Measurements from ENCODE around the gene CTNNA1. TPM values are rescaled to one million over a fixed set of nuclear protein-coding genes. Genes with fewer than 3 reads are reported as not detected.

The CTNNA1 gene
- total RNA-seq, 3 donors from 2014 or later, result 347 to 457 (median 380) TPM

- Histone ChIP-seq H3K4me1 (ENCODE audit: low read depth) (no peaks in the 10 kb centered on the region), H3K9me3 (no peaks in the 10 kb centered on the region), H3K36me3 (ENCODE audit: low read depth) (peaks cover 4% of the 10 kb centered on the region), H3K4me3 (no peak overlapping the region)
- intact Hi-C loops (cut with DNase I, micrococcal nuclease), result no loop called here
- ATAC-seq (no peak), DNase-seq (no peak)
- TF ChIP-seq CTCF (IDR thresholded peaks at IDR 0.05), result no peak
Observed at GRCh38 chr5:138905541-138905940, 152.3 kb downstream of the CTNNA1 start.

- peaks cover 4% of the 10 kb centered on the region for H3K36me3 ChIP-seq (ENCODE audit: low read depth)
- no peak overlapping the region for H3K4me3 ChIP-seq
- no peak for DNase-seq
- no peaks in the 10 kb centered on the region for H3K4me1 ChIP-seq (ENCODE audit: low read depth)
- no peak for TF ChIP-seq CTCF (IDR thresholded peaks at IDR 0.05)
- intact Hi-C loops (cut with DNase I, micrococcal nuclease), result no loop called here
- no peak for ATAC-seq
- H3K9me3 ChIP-seq, result no peaks in the 10 kb centered on the region
Observed at GRCh38 chr5:138909734-138910133, 156.5 kb downstream of the CTNNA1 start.

- intact Hi-C loops (cut with DNase I, micrococcal nuclease), result no loop called here
- no peak for ATAC-seq
- DNase-seq, result no peak
- Histone ChIP-seq H3K36me3 (ENCODE audit: low read depth) (no peaks in the 10 kb centered on the region), H3K4me1 (ENCODE audit: low read depth) (no peaks in the 10 kb centered on the region), H3K9me3 (no peaks in the 10 kb centered on the region), H3K4me3 (no peak overlapping the region)
- TF ChIP-seq CTCF (IDR thresholded peaks at IDR 0.05), result no peak
Observed at GRCh38 chr5:138910546-138911185, 157.4 kb downstream of the CTNNA1 start.

- ATAC-seq (no peak), DNase-seq (no peak)
- no peak overlapping the region for H3K4me3 ChIP-seq
- no peaks in the 10 kb centered on the region for H3K4me1 ChIP-seq (ENCODE audit: low read depth)
- intact Hi-C loops (cut with DNase I, micrococcal nuclease), result no loop called here
- H3K36me3 ChIP-seq (ENCODE audit: low read depth), result no peaks in the 10 kb centered on the region
- TF ChIP-seq CTCF (IDR thresholded peaks at IDR 0.05), result no peak
- no peaks in the 10 kb centered on the region for H3K9me3 ChIP-seq
Observed at GRCh38 chr5:138911441-138911840, 158.2 kb downstream of the CTNNA1 start.

- Histone ChIP-seq H3K36me3 (ENCODE audit: low read depth) (no peaks in the 10 kb centered on the region), H3K9me3 (no peaks in the 10 kb centered on the region), H3K4me1 (ENCODE audit: low read depth) (no peaks in the 10 kb centered on the region), H3K4me3 (no peak overlapping the region)
- ATAC-seq, result no peak
- TF ChIP-seq CTCF (IDR thresholded peaks at IDR 0.05), result no peak
- intact Hi-C loops (cut with DNase I, micrococcal nuclease), result no loop called here
- DNase-seq, result no peak
Observed at GRCh38 chr5:138912093-138912492, 158.9 kb downstream of the CTNNA1 start.

GRCh38 chr5:138913773-138914172 is 160.5 kb downstream of the CTNNA1 start:
- Histone ChIP-seq H3K4me1 (ENCODE audit: low read depth) (no peaks in the 10 kb centered on the region), H3K9me3 (no peaks in the 10 kb centered on the region), H3K36me3 (ENCODE audit: low read depth) (no peaks in the 10 kb centered on the region), H3K4me3 (no peak overlapping the region)
- no peak for TF ChIP-seq CTCF (IDR thresholded peaks at IDR 0.05)
- ATAC-seq (no peak), DNase-seq (no peak)
- intact Hi-C loops (cut with DNase I, micrococcal nuclease), result no loop called here

Data from mucosa of descending colon (tissue), 3 donors.